Glomerular visceral epithelial cell (primary cell): ENCODE measurements around the gene SCCPDH.
"Not testable (repeated sequence)": the region's sequence is repeated elsewhere in the genome, so short reads cannot be mapped to it uniquely, and the experiment has no call there.

Experiments
- DNase-seq: peaks from one replicate; pipeline ENCODE4 v3.0.0-alpha.2; 2016; ENCODE audit errors: extremely low spot score

Gene SCCPDH, protein sequence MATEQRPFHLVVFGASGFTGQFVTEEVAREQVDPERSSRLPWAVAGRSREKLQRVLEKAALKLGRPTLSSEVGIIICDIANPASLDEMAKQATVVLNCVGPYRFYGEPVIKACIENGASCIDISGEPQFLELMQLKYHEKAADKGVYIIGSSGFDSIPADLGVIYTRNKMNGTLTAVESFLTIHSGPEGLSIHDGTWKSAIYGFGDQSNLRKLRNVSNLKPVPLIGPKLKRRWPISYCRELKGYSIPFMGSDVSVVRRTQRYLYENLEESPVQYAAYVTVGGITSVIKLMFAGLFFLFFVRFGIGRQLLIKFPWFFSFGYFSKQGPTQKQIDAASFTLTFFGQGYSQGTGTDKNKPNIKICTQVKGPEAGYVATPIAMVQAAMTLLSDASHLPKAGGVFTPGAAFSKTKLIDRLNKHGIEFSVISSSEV

DNA sequence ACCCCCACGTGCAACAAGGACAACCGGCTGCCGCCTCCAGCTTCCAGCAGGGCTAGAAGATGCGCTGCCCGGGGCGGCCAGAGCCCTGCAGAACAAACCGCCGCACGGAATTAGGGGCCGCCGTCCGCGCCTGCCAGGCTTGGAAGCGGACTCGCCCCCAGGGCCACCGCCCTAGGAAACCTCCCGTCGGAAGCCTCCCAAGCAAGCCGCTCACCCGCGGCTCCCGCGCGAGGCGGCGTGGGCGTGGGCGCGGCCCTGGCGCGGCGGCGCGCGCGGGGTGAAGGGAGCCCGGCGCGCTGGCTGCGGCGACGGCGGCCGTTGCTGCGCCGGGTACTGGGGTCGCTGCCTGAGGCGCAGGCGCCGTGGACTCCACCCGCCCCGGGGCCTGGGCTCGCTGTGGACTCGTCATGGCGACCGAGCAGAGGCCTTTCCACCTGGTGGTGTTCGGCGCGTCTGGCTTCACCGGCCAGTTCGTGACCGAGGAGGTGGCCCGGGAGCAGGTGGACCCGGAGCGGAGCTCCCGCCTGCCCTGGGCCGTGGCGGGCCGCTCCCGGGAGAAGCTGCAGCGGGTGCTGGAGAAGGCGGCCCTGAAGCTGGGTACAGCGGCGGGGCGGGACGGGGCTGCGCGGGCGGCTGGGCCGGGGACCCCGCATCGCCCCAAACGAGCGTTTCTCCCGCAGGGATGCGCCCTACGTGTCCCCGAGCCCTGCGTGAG is at the start of gene SCCPDH:
Gene SCCPDH (plus strand): TSS at position 394 of the 715 bp plus-strand sequence. CDS start 14 bp downstream, at position 408.
- peak; percentile 81 for DNase-seq

DNA sequence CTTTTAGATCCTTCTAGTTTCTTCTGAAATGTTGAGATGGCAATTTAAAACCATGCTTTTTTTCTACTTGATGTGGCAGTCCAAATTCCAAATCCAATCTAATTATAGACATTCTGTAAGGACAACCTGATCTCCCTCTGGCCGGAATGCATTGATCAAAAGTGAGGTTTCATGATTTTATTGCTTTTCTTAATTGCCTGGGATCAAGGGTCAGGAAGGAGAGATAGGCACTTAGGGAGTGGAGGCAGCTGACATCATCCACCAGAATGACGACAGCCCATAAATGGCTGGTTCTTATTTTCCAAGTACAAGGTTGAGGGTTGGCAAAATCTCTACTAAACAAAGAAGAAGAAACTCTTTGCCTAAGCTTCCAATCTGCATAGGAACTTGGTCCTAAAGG is 46.4 kb upstream of the SCCPDH start:
- no peak for DNase-seq

DNA sequence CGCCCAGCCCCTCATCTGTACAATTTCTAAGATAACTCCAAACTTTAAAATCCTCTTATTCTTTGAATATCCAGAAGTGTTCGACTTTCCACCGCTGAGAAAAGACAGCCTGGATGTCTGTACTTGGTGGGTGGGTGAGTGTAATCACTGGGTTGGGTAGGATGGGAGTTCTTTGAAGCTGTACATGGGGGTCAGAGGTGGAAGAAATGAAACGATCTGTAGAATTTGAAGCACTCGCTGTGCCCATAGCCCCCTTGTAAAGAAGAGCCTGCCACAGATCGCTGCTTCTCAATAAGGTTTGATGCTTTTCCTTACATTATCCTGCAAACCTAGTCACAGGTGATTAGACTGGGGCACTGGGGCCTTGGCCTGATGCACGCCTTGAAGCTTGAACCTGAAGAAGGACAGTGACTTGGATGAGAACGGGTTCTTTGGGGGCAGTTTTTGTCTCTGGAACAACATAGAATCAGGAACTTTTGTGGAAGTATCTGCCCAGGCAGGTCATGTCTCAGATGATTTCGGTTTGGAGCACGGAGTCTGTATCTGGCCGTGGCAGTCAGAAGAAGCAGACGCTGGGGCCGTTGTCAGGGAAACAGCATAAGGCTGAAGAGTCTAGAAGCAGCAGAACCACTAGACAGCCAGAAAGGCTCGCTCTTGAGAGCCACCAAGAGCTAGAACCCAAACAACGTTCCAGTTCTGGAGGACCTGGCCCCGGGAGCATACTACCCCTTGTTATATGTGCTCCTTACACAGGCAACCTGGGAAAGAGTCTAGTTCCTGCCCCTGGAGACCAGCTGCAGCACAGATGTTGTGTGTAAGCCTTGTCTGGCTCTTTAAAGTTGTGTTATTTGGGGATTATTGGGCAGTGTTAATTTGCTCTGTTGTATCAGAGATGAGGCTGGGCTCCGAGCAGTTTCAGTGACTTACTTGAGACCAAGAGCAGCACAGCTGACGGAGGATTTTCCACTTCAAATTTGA is 45.1 kb upstream of the SCCPDH start:
- DNase-seq = no peak

DNA sequence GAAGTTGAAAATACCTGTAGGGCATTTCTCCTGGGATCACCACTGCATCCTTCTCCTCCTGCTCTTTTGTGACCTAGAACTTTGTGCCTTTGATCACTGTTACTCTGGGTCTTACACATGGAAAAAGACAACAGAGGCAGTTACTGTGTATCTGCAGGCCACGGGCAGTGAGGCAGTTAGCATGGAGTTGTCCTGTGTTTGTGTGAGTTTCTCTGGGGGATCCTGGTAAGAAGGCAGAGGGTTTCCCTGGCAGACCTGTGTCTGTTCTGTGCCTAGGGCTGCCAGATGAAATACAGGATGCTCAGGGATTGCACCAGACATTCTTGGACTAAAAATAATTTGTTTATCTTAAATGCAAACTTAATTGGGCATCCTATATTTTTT is 44.4 kb upstream of the SCCPDH start:
- no peak for DNase-seq

DNA sequence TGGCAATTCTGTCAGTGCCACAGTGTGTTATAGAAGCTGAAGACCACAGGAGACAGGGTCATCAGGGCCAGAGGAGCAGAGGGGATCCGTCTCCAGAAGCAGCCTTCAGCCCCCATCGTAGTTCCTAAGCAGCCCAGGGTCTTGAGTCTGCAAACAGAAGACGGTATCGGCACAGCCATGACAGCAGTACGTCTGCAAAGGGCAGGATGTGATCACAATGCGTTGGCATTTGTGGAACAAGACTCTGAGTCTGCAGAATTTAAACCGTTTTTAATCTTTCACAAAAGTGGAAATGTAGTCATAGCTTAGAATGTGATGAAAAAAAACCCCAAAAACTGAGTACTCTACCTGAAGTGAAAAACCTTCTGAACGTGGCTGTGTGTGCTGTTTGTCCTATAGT is 44.0 kb upstream of the SCCPDH start:
- no peak for DNase-seq

DNA sequence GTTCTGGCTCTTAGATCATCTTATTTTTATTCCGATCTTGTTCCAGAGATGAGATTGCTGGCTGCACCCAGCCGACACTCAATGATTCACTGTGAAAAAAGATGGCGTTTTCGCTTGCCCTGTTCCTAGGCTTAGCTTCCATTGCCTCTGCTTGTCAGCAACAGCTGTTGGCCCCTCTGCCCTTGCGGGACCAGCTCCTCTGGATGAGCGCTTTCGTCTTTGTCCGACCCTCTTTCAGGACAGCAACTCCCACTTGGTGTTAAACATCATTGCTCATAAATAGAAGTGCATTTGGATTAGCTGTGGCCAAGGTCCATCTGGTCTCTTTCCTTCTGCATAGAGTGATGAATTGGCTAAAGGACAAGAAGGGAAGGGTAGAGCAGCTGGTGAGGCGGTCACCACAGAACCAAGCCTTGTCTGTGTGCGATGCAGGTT is 43.5 kb upstream of the SCCPDH start:
- DNase-seq = no peak

DNA sequence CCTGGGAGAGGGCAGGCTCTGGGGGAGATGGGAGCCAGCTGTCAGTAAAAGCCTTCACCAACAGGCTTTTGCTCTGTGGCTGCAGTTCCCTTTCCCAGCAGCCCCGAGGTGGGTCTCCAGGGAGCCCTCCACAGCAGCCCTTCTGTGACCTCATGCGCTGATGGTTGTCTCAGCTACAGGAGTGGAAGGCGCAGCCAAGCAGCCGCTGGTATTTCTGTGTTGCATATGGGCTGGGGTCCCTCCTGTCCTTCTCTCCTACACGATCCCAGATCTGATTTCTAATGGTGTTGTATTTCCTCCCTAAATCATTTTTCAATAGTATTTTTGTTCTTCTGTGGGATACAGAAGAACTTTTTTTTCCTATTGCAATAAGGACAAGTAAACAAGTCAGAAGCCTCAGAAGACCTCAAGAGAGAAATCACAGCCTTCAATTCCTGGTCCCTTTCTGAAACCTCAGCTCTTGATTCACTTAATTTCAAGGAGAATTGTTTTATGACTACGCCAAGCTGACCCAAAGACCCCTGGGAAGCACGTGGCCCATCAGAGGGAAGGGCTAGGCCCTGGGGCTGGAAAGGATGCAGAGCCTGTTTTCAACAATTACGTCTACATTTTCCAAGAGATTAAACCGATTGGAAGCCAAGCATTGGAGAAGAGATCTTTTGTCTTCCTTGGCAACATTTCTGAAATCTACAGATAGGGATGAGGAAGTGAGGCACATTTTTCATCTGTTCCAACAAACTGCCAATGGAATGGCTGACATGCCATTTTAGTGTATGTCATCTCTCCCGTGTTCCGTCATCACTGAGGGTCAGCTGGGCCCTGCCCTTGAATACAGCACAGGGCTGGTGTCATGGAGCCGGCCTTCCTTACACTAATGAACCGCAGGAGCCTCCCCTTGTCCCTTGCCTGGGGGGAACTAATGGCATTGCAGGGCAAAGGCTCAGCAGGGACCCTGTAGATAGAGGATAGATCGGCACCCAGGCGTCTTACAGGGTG is 42.0 kb upstream of the SCCPDH start:
- no peak for DNase-seq

DNA sequence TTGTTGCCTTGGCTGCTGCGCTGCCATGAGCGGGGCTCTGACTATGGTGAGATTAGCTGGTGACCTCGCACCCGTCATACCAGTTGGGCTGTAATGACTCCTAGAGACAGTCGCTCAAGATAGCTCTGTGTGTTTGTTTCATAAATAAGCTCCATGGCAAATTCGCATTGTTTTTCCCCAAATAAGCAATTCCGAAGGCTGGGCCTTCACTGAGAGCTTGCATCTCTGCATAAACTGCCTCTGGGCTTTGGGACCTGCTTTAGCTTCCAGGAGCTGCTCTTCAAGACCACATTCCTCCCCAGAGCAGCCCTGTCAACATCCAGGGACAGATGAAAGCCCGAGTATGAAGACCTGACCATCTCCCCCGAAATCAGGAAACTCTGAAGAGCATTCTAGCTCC is 40.7 kb upstream of the SCCPDH start:
- DNase-seq = no peak

DNA sequence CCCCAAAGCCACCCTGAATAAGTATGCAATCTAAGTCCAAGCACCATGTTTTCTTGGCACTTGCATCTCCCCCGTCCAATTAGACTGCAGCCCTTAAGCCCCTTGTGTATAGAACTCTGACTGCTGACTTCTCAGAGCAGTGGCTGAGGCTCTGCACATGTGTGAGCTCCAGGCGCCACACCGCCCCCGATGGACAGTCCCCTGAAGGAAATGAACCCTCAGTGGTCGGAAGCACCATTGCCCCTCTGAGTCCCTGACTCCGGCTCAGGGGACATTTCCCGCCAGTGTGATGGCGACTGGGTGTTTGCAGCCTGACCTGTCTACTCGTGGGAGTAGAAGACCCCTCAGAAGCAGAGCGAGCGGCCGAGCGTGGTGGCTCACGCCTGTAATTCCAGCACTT is 37.2 kb upstream of the SCCPDH start:
- DNase-seq = no peak

DNA sequence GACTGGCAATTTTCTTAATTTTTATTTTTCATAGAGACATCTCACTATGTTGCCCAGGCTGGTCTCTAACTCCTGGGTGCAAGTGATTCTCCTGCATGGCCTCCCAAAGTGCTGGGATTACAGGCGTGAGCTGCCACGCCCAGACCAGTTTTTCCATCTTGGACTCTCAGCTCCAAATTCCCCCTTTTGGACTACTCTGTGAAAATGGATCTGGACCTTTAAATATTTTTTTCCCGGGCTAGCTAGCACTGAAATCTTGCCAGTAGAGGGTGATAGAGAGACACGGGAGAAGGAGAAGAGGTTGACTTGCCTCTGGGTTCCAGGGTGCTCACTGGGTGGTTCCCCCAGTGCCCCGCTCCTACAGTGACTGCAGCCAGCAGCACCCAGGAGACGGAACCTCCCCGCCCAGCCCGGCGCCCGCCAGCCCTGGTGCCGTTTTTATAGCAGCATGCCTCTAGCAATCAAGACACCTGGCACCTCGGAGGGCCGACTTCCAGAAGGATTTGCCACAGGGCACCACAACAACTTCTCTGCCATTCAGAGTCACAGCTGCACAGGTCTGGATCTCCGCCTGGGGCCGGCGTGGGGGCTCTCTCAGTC is 34.7 kb upstream of the SCCPDH start:
- DNase-seq = peak; percentile 81

DNA sequence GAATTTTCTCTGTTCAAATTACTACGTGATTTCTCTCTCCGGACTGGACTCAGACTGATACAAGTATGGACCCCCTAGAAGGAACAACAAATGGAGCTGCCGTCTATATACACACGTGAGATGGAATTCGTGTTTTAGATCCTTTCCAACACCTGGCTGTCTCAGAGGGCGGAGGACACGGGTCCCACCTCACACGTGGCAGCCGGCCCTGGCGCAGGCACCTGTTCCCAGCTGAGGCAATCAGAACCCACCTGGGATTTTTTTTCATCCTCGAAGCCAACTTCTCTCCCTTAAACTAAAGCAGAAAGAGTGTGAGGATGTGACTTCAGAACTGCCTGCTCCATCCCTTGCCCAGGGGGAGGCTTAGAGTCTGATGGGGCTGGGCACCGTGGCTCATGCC is 34.1 kb upstream of the SCCPDH start:
- no peak for DNase-seq

DNA sequence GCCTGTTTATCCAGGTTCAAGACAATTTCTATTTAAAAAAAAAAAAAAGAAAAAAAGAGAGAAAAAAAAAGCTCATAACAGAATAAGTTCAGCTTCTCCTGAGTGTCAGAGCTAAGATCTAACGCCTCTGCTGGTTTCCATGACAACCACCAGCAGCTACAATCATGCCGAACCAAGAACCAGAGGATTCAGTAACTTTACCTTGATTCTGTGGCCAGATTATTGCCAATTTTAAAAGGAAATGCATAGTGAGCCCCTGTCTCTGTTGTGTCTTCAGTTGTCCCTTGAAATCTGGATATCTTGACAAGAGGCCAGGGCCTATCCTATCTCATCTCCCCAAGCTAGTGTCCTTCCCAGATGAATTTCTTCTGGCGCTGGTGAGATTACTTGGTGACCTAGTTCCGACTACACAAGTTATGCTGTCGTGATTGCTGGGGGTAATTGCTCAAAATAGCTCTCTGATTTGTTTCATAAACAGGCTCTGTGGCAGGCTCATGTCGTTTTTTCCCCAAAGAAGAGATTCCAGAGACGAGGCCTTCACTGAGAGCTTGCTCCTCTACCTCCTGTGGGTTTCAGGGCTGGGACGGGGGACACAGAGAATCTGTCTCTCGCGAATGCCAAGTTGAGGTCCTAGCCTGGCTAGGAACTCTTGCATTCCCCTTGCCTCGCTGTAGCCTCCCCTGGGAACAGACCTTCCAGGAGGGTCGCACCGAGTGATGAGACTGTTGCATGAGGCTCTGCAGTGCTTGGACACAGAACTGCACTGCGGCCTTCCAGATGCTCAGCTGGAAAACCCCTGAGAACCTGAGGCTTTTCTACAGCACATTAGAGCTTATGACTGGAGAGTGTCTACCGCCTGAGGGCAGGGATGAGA is 32.4 kb upstream of the SCCPDH start:
- DNase-seq = no peak

DNA sequence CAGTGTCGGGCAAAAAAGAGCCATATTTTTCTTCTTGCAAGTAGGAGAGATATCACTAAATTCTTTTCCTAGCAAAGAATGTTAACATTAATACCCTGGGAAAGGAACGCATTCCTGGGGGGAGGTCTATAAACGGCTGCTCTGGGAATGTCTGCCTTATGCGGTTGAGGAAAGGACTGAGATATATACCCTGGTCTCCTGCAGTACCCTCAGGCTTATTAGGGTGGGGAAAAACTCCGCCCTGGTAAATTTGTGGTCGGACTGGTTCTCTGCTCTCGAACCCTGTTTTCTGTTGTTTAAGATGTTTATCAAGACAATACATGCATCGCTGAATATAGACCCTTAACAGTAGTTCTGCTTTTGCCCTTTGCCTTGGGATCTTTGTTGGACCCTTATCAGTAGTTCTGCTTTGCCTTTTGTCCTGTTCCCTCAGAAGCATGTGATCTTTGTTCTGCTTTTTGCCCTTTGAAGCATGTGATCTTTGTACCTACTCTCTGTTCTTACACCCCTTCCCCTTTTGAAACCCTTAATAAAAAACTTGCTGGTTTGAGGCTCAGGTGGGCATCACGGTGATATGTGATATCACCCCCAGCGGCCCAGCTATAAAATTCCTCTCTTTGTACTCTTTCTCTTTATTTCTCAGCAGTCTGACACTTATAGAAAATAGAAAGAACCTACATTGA is 29.9 kb upstream of the SCCPDH start:
- DNase-seq = not testable (repeated sequence)

DNA sequence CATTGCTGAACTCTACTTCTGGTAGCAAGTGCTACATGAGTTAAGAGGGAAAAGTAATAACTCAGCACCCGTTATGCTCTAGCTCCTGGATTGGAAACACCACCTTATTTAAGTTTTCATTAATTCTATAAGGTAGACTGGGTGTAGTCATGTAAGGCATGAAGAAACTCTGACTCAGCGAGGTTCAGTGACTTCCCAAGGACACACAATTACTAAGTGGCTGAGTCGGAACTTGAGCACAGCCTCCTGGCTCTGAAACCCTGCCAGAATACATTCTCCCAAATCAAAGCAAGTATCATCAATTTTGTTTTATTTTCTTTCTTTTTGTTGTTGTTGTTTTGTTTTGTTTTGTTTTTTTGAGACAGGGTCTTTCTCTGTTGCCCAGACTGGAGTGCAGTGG is 29.1 kb upstream of the SCCPDH start:
- DNase-seq = no peak

DNA sequence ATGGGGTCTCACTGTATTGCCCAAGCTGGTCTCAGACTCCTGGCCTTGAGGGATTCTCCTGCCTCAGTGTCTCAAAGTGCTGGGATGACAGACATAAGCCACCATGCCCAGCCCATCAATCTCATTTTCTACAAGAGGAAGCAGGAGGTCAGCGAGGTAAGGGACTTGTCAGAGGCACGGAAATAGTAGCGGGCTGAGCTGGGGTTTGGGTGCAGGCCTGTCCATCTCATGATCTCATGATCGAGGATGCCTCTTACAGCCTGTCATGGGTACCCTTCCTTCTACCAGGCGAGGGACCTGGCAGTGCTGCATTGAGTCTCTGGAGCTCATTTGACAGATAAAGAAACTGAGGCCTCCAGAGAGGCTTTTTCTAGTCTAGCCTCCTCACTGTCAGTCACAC is 28.5 kb upstream of the SCCPDH start:
- DNase-seq = no peak

DNA sequence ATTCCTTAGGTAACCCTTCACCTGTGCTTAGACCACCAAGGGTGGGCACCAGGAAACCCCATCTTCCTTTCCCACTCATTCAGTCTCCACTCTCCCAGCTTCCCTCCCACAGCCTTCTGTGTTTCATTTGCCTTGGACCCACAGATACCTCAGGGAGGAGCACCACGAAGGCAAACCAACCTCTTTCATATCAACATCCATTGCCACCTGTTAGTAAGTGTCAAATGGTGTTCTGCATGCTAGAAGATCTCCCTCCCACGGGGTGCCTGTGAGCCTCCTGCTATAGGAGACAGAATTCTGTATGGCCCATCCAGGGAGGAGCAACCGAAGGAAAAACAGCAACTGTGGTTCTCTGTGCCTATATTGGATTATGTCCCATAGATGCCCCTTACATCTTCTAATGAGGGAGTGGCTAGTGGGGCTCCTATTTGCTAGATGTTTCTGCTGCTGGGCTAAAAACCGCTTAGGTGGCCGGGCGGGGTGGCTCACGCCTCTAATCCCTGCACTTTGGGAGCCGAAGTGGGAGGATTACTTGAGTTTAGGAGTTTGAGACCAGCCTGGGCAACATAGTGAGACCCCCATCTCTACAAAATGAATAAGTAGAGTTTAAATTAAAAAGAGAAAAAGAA is 25.6 kb upstream of the SCCPDH start:
- no peak for DNase-seq

DNA sequence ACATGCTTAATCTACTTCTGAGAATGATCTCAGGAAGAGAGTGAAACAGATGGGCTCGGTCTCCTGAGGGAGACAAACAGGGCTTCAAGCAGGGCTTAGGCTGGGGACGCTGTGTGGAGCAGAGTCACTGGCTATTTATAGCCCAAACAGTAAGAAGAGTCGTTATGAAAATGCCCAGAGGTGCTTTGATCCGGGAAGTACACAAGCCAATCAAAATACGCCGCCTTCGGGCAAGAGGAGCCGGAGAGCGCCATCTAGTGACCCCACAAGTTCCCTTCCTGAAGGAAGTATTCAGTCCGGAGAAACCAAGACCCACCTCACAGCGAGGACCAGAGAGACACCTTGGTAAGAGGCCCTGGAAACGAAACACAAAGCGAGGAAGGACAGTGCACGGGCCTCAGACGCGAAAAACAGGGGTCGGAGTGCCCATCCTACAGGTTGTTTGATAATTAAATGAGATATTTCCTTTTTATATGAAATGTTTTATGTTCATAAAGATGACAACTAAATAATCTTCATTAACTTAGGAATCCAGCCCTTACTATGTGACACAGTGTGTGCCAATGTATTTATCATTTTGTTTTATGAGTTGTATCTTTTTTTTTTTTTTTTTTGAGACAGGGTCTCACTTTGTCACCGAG is 25.0 kb upstream of the SCCPDH start:
- peak; percentile 90 for DNase-seq

DNA sequence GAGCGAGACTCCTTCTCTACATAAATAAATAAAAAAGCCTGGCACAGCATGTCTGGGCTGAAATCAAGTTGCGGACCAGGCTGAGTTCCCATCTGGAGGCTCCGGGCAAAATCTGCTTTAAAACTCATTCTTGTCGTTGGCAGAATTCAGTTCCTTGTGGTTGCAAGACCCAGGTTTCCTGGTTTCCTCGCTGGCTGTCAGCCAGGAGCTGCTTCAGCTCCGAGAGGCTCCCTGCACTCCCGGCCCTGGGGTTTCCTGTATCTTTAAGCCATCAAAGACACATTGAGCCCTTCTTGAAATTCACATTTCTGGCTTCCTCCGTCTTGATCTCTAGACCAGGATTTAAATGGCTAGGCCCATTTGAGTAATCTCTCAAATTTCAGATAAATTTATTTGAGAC is 20.6 kb upstream of the SCCPDH start:
- DNase-seq = no peak
